NCI-H1417 (cell line): ENCODE results near the gene MAP1LC3B.

Experiments
- DNase-seq, 3 experiments: peaks; one replicate each; lab custom pipeline; 2025; lab: John Stamatoyannopoulos, UW

MAP1LC3B gene

GRCh38 chr16:87409781-87410180 is 17.6 kb downstream of the MAP1LC3B start:
- DNase-seq = no peak

GRCh38 chr16:87410530-87410929 is 18.4 kb downstream of the MAP1LC3B start:
- no peak for DNase-seq

DNA sequence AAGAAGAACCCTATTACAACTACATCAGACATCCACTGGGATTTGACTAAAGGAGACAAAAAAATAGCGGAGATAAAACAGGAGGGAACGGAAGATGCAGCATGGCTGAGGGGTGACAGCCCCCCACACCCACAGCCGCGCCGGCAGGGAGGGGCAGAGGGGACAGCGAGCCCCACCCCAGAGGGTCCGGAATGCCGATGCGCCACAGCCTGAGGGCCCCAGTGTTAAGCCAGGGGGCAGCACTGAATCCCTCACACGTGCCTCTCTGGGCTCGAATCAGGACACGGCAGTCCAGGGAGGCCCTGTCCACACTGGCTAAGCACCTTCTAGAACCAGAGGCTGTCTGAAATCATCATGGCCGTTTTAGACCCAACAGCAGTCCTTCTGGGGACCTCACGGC is 18.8 kb downstream of the MAP1LC3B start:
- DNase-seq = no peak

DNA sequence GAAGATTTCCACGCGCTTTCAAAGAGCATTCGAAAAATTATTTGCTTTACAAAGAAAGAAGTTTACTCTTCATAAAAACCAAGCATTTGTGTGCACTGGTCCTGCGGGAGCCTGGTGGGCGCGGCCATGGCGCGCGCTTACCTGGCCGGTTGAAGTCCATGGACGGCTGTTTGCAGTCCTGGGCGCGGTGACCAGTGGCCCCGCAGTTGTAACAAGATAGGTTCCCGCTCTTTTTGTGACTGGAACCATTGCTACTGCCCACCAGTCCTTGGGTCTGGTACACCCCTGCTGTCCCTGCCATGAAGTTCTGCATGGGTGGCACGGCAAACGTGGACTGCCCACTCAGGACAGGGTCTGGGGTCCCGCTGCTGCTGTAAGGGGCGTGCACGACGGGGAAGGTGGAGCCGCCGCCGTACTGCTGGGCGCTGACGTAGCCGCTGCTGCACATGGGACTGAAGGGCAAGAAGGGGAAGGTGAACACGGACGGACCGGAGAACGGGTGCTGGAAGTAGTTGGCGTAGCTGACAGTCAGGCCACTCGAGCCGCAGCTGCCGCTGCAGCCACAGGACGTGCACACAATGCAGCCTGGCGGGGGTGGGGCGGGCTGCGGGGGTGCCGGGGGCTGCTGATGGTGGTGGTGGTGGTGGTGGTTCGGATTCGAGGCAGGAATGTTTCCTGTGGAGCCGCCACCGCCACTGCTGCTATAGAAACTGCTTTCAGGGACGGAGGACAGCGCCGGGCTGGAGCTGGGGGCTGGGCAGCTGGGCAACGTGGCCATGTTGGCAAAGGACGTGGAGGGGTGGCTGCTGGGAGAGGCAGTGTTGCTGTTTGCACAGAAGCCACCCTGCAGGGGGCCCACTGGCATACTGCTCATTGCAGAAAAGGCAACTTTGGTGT is 19.5 kb downstream of the MAP1LC3B start:
- peak in 1 of 3 experiments; percentile 6 for DNase-seq

DNA sequence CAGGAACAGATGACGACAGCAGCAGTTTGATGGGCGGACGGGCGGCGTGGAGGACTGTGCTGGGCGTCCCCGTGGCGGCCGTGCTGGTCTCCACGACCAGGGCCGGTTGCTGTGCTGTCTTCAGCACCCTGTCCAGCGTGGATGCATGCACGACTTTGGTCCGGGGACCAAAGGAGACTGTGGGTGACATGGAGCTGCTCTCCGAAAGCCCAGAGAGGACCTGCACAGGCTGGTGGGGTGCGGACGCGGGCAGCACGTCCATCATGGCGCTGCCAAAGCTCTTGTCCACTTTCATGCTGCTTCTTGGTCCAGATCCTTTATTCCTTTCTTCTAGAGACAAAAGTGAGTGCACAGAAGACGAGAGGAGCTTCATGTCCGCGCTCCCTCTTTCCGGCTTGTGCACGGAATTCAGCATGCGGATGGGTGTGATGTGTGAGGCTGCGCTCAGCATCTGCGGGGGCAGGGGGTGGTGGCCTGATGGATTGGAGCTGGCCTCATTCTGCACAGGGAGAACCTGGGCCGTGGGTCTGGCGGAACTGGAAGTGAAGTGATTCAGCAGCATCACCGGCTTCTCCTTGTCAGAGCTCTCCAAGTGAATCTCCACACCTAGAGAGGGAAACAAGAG is 20.3 kb downstream of the MAP1LC3B start:
- no peak for DNase-seq

GRCh38 chr16:87412996-87413421 is 20.9 kb downstream of the MAP1LC3B start:
- no peak for DNase-seq

GRCh38 chr16:87414251-87414680 is 22.1 kb downstream of the MAP1LC3B start:
- DNase-seq = no peak

DNA sequence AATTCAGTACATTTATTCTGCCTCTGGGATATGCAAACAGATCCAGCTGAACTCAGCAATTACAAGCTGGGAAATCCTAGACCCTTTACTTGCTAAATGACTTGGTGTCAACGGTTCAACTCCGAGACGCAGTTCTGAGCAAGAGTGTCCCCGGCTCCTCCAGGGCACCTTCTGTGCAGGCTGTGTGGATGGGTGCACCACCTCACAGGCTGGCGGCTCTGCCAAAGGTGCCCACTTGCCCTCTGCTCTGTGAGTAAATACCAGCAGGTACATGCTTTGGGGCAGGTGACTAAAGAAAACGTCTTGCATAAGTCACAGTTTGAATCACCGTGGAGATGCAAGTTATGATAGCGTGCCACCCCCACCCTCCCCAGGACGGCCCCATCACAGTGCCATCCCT is 23.3 kb downstream of the MAP1LC3B start:
- DNase-seq = no peak

GRCh38 chr16:87416826-87417527 is 24.8 kb downstream of the MAP1LC3B start:
- peak in 1 of 3 experiments; percentile 7 for DNase-seq

DNA sequence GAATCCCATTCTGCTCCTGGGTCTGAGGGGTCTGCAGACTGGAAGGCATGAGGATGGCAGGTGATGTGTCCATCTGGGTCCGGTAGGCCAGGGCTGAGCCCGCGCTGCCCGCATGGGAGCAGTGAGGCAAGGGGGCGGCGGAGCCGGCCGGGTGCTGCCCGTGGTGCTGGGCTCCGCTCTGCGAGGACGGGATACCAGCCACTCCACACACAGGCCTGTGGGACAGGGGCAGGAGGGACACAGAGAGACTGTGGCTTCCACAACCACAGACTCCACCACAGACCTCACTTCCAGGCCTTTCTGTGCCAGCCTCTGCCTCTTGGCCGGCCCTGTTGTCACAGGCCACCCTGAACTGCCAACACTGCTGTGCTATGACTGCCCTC is 25.4 kb downstream of the MAP1LC3B start:
- no peak for DNase-seq

DNA sequence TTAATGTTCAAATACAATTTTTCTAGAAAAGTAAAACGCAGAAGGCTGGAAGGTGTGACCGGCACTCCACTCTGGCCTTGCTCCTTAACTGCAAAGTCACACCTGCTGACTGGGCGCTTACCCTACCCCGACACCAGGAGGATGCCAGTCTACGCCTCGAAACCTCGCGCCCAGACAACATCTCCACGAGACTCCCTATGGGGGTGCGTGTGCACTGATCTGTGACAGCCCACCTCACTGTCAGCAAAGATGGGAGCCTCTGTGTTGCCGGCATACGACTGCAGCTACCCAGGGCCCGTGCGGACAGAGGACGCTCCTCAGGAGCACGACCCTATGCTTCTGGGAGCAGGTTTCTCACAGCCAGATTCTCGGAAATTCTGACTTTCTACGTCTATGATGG is 26.1 kb downstream of the MAP1LC3B start:
- no peak for DNase-seq

GRCh38 chr16:87418644-87419043 is 26.5 kb downstream of the MAP1LC3B start:
- DNase-seq = no peak

DNA sequence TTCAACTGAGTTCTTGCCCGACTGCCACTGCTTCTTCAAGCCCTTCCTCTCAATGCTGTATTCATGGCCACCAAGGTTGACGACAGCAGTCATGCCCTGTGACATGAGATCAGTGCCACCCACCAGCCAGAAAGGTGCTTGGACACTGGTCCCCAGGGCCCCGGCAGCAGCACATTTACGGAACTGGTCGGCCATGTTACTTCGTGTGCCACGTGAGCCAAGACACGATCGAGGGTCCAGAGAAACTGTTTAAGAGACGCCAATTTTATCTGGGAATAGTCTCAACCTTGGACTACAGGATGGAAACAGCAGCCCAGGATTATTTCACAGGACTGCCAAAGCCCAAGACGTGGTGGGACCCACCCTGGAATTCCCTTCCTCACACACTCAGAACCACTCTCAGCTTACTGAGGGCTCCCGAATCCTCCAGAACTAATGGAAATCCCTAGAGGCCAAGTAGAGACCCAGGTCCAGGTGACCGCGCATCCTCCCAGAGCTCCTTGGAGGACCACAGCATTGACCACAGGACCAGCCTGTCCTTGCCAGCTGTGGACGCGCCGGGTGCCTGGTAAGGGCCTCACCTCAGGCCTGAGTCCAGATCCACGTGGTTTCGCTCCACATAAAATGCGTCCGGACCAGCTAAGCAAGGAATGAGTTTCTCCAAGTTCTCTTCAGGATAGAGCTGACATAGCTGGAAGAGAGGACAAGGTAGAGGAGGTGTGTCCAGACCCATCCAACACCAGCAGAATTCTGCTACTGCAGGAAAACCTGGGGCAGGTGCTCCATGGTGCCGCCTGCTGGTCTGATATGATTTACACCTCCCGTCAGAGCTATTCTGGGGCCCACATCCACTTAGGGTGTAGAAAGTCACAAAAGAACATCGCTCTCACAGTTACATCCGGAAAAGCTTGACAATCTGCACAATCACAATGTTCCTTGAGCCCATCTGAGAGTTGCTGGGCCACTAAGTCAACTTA is 28.2 kb downstream of the MAP1LC3B start:
- DNase-seq = no peak

- DNase-seq = no peak
Measured at GRCh38 chr16:87421003-87421912, 29.1 kb downstream of the MAP1LC3B start.

- no peak for DNase-seq
Measured at GRCh38 chr16:87422106-87422505, 30.0 kb downstream of the MAP1LC3B start.

DNA sequence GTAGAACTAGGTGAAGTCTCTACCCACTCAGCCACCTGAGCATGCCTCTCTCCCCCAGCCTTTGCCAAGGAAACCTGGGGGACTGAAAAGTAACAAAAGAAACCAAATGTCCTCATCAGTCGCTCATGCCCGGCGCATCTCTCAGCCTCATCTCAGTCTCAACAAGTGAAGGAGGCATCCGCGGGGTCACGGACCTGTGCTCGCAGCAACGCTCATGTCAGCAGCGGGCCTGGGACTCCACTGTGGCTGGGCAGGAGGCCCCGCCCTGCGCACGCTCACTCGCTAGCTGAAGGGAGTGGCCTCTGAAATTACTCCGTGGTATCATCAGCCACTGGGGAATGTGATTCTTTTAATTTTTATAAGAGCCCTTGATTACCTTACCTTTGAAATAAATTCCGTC is 31.3 kb downstream of the MAP1LC3B start:
- no peak for DNase-seq

DNA sequence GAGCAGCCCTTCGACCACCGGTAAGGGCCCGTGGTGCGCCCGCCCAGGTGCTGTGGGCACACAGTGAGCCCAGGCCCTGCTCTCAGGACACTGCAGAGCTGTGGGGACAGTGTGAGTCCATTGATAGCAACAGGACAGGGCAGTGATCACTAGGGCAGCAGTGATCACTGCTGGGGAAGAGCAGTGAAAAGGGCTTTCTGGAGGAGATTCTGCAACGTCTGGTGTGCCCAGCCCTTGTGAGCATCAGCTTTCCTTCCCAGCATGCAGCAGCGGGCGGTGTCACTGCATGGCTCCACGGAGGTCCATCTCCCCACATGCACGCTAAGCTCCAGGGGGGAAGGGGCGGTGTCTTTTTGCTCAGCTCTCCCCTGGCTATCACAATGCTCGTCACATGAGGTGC is 32.1 kb downstream of the MAP1LC3B start:
- DNase-seq = no peak

DNA sequence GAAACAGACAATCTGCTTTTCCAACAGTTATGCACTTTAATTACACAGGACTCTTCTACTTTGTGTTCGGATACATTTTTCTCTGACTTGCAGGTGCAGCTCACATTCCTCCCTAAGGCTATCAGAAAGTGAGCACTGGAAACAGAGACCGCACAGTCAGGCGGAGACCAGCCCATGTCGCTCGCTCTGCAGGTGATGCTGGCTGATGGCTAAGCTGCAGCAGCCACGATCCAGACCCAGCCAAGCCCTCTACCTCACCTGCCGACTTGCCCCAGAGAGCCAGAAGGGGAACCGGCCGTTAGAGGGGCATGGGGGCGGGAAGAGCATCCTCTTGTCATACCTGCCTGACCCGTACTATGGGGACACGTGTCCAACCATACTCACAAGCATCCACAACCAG is 33.8 kb downstream of the MAP1LC3B start:
- DNase-seq = no peak

GRCh38 chr16:87426423-87427215 is 34.5 kb downstream of the MAP1LC3B start:
- DNase-seq = no peak

DNA sequence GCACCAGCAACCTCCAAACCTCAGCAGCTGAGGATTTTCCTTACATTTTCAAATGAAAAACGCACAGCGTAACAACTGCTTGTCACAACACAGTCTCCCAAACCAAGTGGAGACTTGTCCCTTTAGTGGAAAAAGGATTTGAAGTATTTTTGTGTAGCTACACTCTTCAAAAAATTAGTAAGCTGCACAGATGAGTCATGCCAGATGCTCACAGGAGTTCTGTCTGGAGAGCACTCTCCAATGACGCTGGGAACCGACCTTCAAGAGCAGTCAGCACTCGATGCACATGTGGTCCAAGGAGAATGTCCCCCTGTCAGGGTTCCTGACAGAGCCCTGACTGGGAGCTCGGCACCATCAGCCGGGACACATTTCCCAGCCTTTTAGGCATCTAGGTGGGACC is 39.8 kb downstream of the MAP1LC3B start:
- DNase-seq = no peak
